HCT116 (cell line): ENCODE data around the gene TMEM14A. TPM values are rescaled to one million over a fixed set of nuclear protein-coding genes. Genes with fewer than 3 reads are reported as not detected.

Experiments
- ATAC-seq: fragments of 200-7000 bp; cut with Tn5 transposase; 2 replicates; pipeline ENCODE4 v1.9.1; 2020; ENCODE audit warnings: mild to moderate bottlenecking, moderate library complexity
- BruUV-seq: library from RNA; stranded (reverse); fragments of 400-500 nt; replicated peaks from 2 replicates; lab custom pipeline; 2021; lab: Mats Ljungman, UMichigan
- CTCF ChIA-PET: fragments of 300-600 bp; sonication (Branson Sonifier 250); formaldehyde crosslinking; loops from one replicate; lab custom pipeline; 2021; ENCODE audit warnings: antibody characterized with exemption; lab: Charles Lee
- POLR2A ChIA-PET: fragments of 300-600, 350-600 bp; sonication (Branson Sonifier 250); formaldehyde crosslinking; loops from one replicate; lab custom pipeline; 2021; ENCODE audit warnings: antibody characterized with exemption; lab: Charles Lee
- RAD21 ChIA-PET, 2 experiments: fragments of 300-600 bp; sonication (Branson Sonifier 250); formaldehyde crosslinking; loops; one replicate each; lab custom pipeline; 2023; ENCODE audit warnings: low total read pairs in 2 of 2; ENCODE audit not compliant: uncharacterized antibody in 2 of 2, unreplicated experiment in 2 of 2, low non-redundant PET in 1 of 2; lab: Charles Lee
- DNase-seq: peaks from one replicate; pipeline ENCODE4 v3.0.0-alpha.2; 2010; ENCODE audit warnings: low read depth, low spot score
- H2AFZ ChIP-seq: fragments of 200-600 bp; shearing (Covaris generic), sonication (generic); 2 replicates; pipeline ENCODE4 v1.6.1; 2017; ENCODE audit warnings: low read depth, mixed run types, mixed read lengths, antibody characterized with exemption, low read length; ENCODE audit not compliant: poor library complexity, severe bottlenecking
- H3K27ac ChIP-seq: 2 replicates; pipeline ENCODE4 v1.5.1; 2012; ENCODE audit warnings: low read depth, low read length
- H3K27me3 ChIP-seq: fragments of 200-600 bp; sonication (generic); 2 replicates; pipeline ENCODE4 v1.6.1; 2016; ENCODE audit warnings: mixed run types, low read length, mixed read lengths; ENCODE audit not compliant: insufficient read depth
- H3K36me3 ChIP-seq, 2 experiments: fragments of 200-500 bp in 1 of 2; fragments of 200-600 bp in 1 of 2; sonication (Bioruptor generic) in 1 of 2; sonication (generic) in 1 of 2; 2 replicates each; pipeline versions ENCODE4 v1.5.1 to v1.6.1; 2014 to 2016; ENCODE audit warnings: low read length in 2 of 2, inconsistent platforms in 1 of 2, mixed read lengths in 1 of 2, mixed run types in 1 of 2; ENCODE audit not compliant: insufficient read depth in 2 of 2, control insufficient read depth in 1 of 2
- H3K4me1 ChIP-seq, 2 experiments: fragments of 200-600 bp in 1 of 2; sonication (generic) in 1 of 2; 2 replicates each; pipeline versions ENCODE4 v1.5.1 to v1.6.1; 2012 to 2017; ENCODE audit warnings: low read length in 2 of 2, inconsistent platforms in 1 of 2, mild to moderate bottlenecking in 1 of 2, mixed read lengths in 1 of 2, mixed run types in 1 of 2, moderate library complexity in 1 of 2; ENCODE audit not compliant: insufficient read depth in 2 of 2, control insufficient read depth in 1 of 2
- H3K4me2 ChIP-seq: fragments of 200-600 bp; sonication (generic); 2 replicates; pipeline ENCODE4 v1.6.1; 2017; ENCODE audit warnings: mixed run types, low read length, mixed read lengths
- H3K4me3 ChIP-seq, 2 experiments: fragments of 200-600 bp in 1 of 2; sonication (generic) in 1 of 2; replicated peaks in 1 of 2; 2 replicates each; pipeline ENCODE4 v1.5.1; 2011 to 2016; ENCODE audit warnings: low read length in 2 of 2, control low read depth in 1 of 2, low read depth in 1 of 2, mild to moderate bottlenecking in 1 of 2, mixed read lengths in 1 of 2, mixed run types in 1 of 2
- H3K79me2 ChIP-seq: fragments of 200-600 bp; sonication (generic); 2 replicates; pipeline ENCODE4 v1.6.1; 2017; ENCODE audit warnings: mild to moderate bottlenecking, mixed run types, low read length, moderate library complexity, mixed read lengths; ENCODE audit not compliant: insufficient read depth
- H3K9ac ChIP-seq: fragments of 200-600 bp; sonication (generic); 2 replicates; pipeline ENCODE4 v1.6.1; 2016; ENCODE audit warnings: low read length, mixed read lengths
- H3K9me2 ChIP-seq: fragments of 200-600 bp; sonication (generic), shearing (Covaris generic); 2 replicates; pipeline ENCODE4 v1.6.1; 2017; ENCODE audit warnings: mixed run types, mild to moderate bottlenecking, moderate library complexity; ENCODE audit not compliant: insufficient read depth
- H3K9me3 ChIP-seq, 2 experiments: fragments of 200-500 bp in 1 of 2; fragments of 200-600 bp in 1 of 2; sonication (Bioruptor generic) in 1 of 2; sonication (generic) in 1 of 2; 2 replicates each; pipeline ENCODE4 v1.6.1; 2014 to 2017; ENCODE audit warnings: low read length in 2 of 2, mixed read lengths in 2 of 2, inconsistent platforms in 1 of 2, low read depth in 1 of 2, mild to moderate bottlenecking in 1 of 2, mixed run types in 1 of 2, moderate library complexity in 1 of 2; ENCODE audit not compliant: control insufficient read depth in 1 of 2, insufficient read depth in 1 of 2
- H4K20me1 ChIP-seq: fragments of 200-600 bp; sonication (generic), shearing (Covaris generic); 2 replicates; pipeline ENCODE4 v1.6.1; 2017; ENCODE audit warnings: mixed run types, mild to moderate bottlenecking, moderate library complexity; ENCODE audit not compliant: insufficient read depth
- CBX3 ChIP-seq: IDR thresholded peaks from 2 replicates; pipeline ENCODE4 v1.6.1; 2012; ENCODE audit warnings: low read depth
- CTCF ChIP-seq, 3 experiments: fragments of 200-600 bp in 1 of 3; sonication (generic) in 1 of 3; IDR thresholded peaks in 2 of 3; conservative IDR thresholded peaks in 1 of 3; 2 replicates each; pipeline ENCODE4 v1.5.1; 2012 to 2017; ENCODE audit warnings: low read depth in 2 of 3, low read length in 2 of 3, antibody characterized with exemption in 1 of 3, borderline replicate concordance in 1 of 3, control low read depth in 1 of 3, mild to moderate bottlenecking in 1 of 3, mixed read lengths in 1 of 3, mixed run types in 1 of 3, moderate library complexity in 1 of 3; ENCODE audit not compliant: insufficient read depth in 1 of 3
- ELF1 ChIP-seq: IDR thresholded peaks from 2 replicates; pipeline ENCODE4 v1.6.1; 2012; ENCODE audit warnings: low read depth, borderline replicate concordance
- EZH2 ChIP-seq: fragments of 200-600 bp; sonication (generic); IDR thresholded peaks from 2 replicates; pipeline ENCODE4 v1.6.1; 2017; ENCODE audit warnings: antibody characterized with exemption, mixed run types
- EZH2phosphoT487 ChIP-seq: fragments of 200-600 bp; IDR thresholded peaks from 2 replicates; pipeline ENCODE4 v1.6.1; 2018; ENCODE audit warnings: antibody characterized with exemption, borderline replicate concordance
- FOSL1 ChIP-seq: IDR thresholded peaks from 2 replicates; pipeline ENCODE4 v1.6.1; 2012; ENCODE audit warnings: low read depth
- JUND ChIP-seq: IDR thresholded peaks from 2 replicates; pipeline ENCODE4 v1.6.1; 2012
- MAX ChIP-seq: IDR thresholded peaks from 2 replicates; pipeline ENCODE4 v1.6.1; 2012
- POLR2A ChIP-seq: IDR thresholded peaks from 2 replicates; pipeline ENCODE4 v1.7.0; 2011; ENCODE audit warnings: borderline replicate concordance; ENCODE audit not compliant: insufficient read depth, insufficient read length; ENCODE audit errors: extremely low read depth
- REST ChIP-seq: IDR thresholded peaks from 2 replicates; pipeline ENCODE4 v1.6.1; 2012; ENCODE audit warnings: low read depth
- SIN3A ChIP-seq: IDR thresholded peaks from 2 replicates; pipeline ENCODE4 v1.6.1; 2012; ENCODE audit warnings: low read depth
- SP1 ChIP-seq: IDR thresholded peaks from 2 replicates; pipeline ENCODE4 v1.6.1; 2012; ENCODE audit warnings: low read depth
- TCF7L2 ChIP-seq: IDR thresholded peaks from 2 replicates; pipeline ENCODE4 v1.7.0; 2011; ENCODE audit warnings: borderline replicate concordance, inconsistent platforms; ENCODE audit not compliant: insufficient read depth, insufficient read length; ENCODE audit errors: extremely low read depth
- YY1 ChIP-seq: IDR thresholded peaks from 2 replicates; pipeline ENCODE4 v1.6.1; 2011; ENCODE audit warnings: low read length, low read depth, moderate library complexity, mild to moderate bottlenecking; ENCODE audit not compliant: insufficient replicate concordance; ENCODE audit errors: extremely low read depth
- ZBTB33 ChIP-seq: IDR thresholded peaks from 2 replicates; pipeline ENCODE4 v1.6.1; 2011; ENCODE audit warnings: mild to moderate bottlenecking, low read length, moderate library complexity; ENCODE audit not compliant: insufficient replicate concordance; ENCODE audit errors: extremely low read depth
- ZFX ChIP-seq: fragments of 450-650 bp; IDR thresholded peaks from 2 replicates; pipeline ENCODE4 v1.6.1; 2017
- ZNF274 ChIP-seq: fragments of 200-500 bp; sonication (Bioruptor generic); IDR thresholded peaks from 2 replicates; pipeline ENCODE4 v1.6.1; 2014; ENCODE audit warnings: mild to moderate bottlenecking, low read depth, low read length, inconsistent platforms
- intact Hi-C: fragments of 100-400 bp; cut with micrococcal nuclease; formaldehyde crosslinking; loops from 2 replicates; pipeline ENCODE4 v1.10.0; 2022
- total RNA-seq: library from RNA; stranded (reverse); gene quantifications from one replicate; pipeline ENCODE4 v1.2.1, GENCODE V29; 2021; ENCODE audit not compliant: unreplicated experiment

Gene TMEM14A
- total RNA-seq, 1 experiment from 2014 or later = 51.5 TPM

- Histone ChIP-seq H4K20me1 (no peaks in the 10 kb centered on the region), H3K36me3 (0 out of 4 replicates have a peak, but pooled peaks cover 0 to 2% of the 10 kb centered on the region in 2 experiments), H3K27me3 (no peaks in the 10 kb centered on the region), H3K9ac (no peak overlapping the region), H3K27ac (no peak overlapping the region), H3K79me2 (no peaks in the 10 kb centered on the region), H3K9me3 (no peaks in the 10 kb centered on the region), H3K9me2 (no peaks in the 10 kb centered on the region), H3K4me1 (no peaks in the 10 kb centered on the region), H2AFZ (no peak overlapping the region), H3K4me3 (no peak overlapping the region), H3K4me2 (no peak overlapping the region)
- ATAC-seq (no peak), DNase-seq (no peak)
- intact Hi-C loops = no loop called here
- BruUV-seq = no TSS peak
- ChIA-PET POLR2A (no interaction called here), CTCF (no interaction called here), RAD21 (no interaction called here)
- TF ChIP-seq ZBTB33 = no peak
- TF ChIP-seq SIN3A = no peak
- TF ChIP-seq EZH2phosphoT487 = no peak
- TF ChIP-seq REST = no peak
- TF ChIP-seq YY1 = no peak
- TF ChIP-seq ZFX = no peak
- no peak for TF ChIP-seq CTCF (IDR thresholded peaks at IDR 0.05 in 2 of 3, conservative IDR thresholded peaks at IDR 0.05 in 1 of 3; ENCODE audit: borderline replicate concordance in 1 of 3, insufficient read depth in 1 of 3, low read depth in 2 of 3, low read length in 2 of 3)
- TF ChIP-seq EZH2 = no peak
- TF ChIP-seq FOSL1 = no peak
- no peak for TF ChIP-seq ZNF274
- TF ChIP-seq MAX = no peak
- no peak for TF ChIP-seq ELF1
- TF ChIP-seq JUND = no peak
- TF ChIP-seq POLR2A = no peak
- TF ChIP-seq TCF7L2 = no peak
- TF ChIP-seq CBX3 = no peak
- no peak for TF ChIP-seq SP1
These were observed 18.9 kb downstream of the TMEM14A start for GRCh38 chr6:52689857-52690256.
